A673 (cell line): ENCODE measurements around the gene SLC5A1. TPM values are rescaled to one million over a fixed set of nuclear protein-coding genes. Genes with fewer than 3 reads are reported as not detected.

ENCODE experiments used
- BruUV-seq: library from RNA; stranded (reverse); fragments of 400-500 nt; replicated peaks from 2 replicates; lab custom pipeline; 2021; lab: Mats Ljungman, UMichigan
- CTCF ChIA-PET: fragments of 300-600 bp; sonication (Branson Sonifier 250); formaldehyde crosslinking; loops from one replicate; lab custom pipeline; 2022; ENCODE audit warnings: antibody characterized with exemption; lab: Charles Lee
- POLR2A ChIA-PET: fragments of 300-600 bp; sonication (Branson Sonifier 250); formaldehyde crosslinking; loops from one replicate; lab custom pipeline; 2022; ENCODE audit warnings: antibody characterized with exemption; ENCODE audit not compliant: low non-redundant PET; lab: Charles Lee
- DNase-seq: peaks from one replicate; pipeline ENCODE4 v3.0.0-alpha.2; 2015; ENCODE audit warnings: low spot score
- H3K27ac ChIP-seq: fragments of 200-600 bp; sonication (generic); 2 replicates; pipeline ENCODE4 v1.5.1; 2016; ENCODE audit warnings: mixed run types, low read depth, mild to moderate bottlenecking, mixed read lengths, antibody characterized with exemption, low read length; ENCODE audit not compliant: poor library complexity, severe bottlenecking
- H3K27me3 ChIP-seq: fragments of 200-600 bp; sonication (generic); replicated peaks from 2 replicates; pipeline ENCODE4 v1.6.1; 2017; ENCODE audit warnings: mixed run types, low read depth, mild to moderate bottlenecking, mixed read lengths, antibody characterized with exemption, low read length; ENCODE audit not compliant: insufficient read depth, poor library complexity
- H3K36me3 ChIP-seq: fragments of 200-600 bp; sonication (generic); 2 replicates; pipeline ENCODE4 v1.6.1; 2016; ENCODE audit warnings: mixed run types, mild to moderate bottlenecking, mixed read lengths, antibody characterized with exemption, low read length; ENCODE audit not compliant: insufficient read depth, poor library complexity, severe bottlenecking
- H3K4me1 ChIP-seq: fragments of 200-600 bp; sonication (generic); 2 replicates; pipeline ENCODE4 v1.6.1; 2017; ENCODE audit warnings: mixed run types, mild to moderate bottlenecking, mixed read lengths, antibody characterized with exemption, low read length; ENCODE audit not compliant: insufficient read depth, poor library complexity, severe bottlenecking
- H3K4me3 ChIP-seq: fragments of 200-600 bp; sonication (generic); 2 replicates; pipeline ENCODE4 v1.5.1; 2016; ENCODE audit warnings: low read depth, mixed run types, mild to moderate bottlenecking, mixed read lengths, low read length; ENCODE audit not compliant: poor library complexity, severe bottlenecking
- H3K9me3 ChIP-seq: fragments of 200-600 bp; sonication (generic); 2 replicates; pipeline ENCODE4 v1.6.1; 2016; ENCODE audit warnings: mixed run types, low read depth, mild to moderate bottlenecking, mixed read lengths, antibody characterized with exemption, low read length; ENCODE audit not compliant: poor library complexity, severe bottlenecking
- CTCF ChIP-seq: fragments of 300-800, 200-600 bp; sonication (generic); conservative IDR thresholded peaks from 2 replicates; pipeline ENCODE4 v1.5.1; 2017; ENCODE audit warnings: low read depth, mild to moderate bottlenecking, antibody characterized with exemption, low read length, moderate library complexity, mixed read lengths
- EZH2 ChIP-seq: fragments of 200-600 bp; sonication (generic); IDR thresholded peaks from 2 replicates; pipeline ENCODE4 v1.6.1; 2017; ENCODE audit warnings: borderline replicate concordance, low read depth, mild to moderate bottlenecking, mixed read lengths, antibody characterized with exemption, low read length; ENCODE audit not compliant: poor library complexity, severe bottlenecking
- intact Hi-C: fragments of 100-400 bp; cut with micrococcal nuclease; formaldehyde crosslinking; loops from one replicate; pipeline ENCODE4 v1.10.0; 2022; ENCODE audit not compliant: unreplicated experiment
- total RNA-seq: library from RNA; stranded (reverse); gene quantifications from 2 replicates; pipeline ENCODE4 v1.2.3, GENCODE V29; 2021

The SLC5A1 gene
- total RNA-seq, 1 experiment from 2014 or later: not detected

- H3K36me3 ChIP-seq: no peaks in the 10 kb centered on the region
- intact Hi-C loops: no loop called here
- no TSS peak for BruUV-seq
- no peak overlapping the region for H3K27ac ChIP-seq
- peaks cover 1% of the 10 kb centered on the region for H3K27me3 ChIP-seq
- POLR2A ChIA-PET: no interaction called here
- TF ChIP-seq EZH2 (no peak), CTCF (no peak)
- CTCF ChIA-PET: no interaction called here
- no peak overlapping the region for H3K4me3 ChIP-seq
- H3K9me3 ChIP-seq: no peaks in the 10 kb centered on the region
- no peak for DNase-seq
- H3K4me1 ChIP-seq: no peaks in the 10 kb centered on the region
These were observed 16.4 kb downstream of the SLC5A1 start for GRCh38 chr22:32059426-32059825.

GRCh38 chr22:32063701-32064100 lies 20.6 kb downstream of the SLC5A1 start:
- BruUV-seq: no TSS peak
- no peak overlapping the region for H3K27ac ChIP-seq
- CTCF ChIA-PET: no interaction called here

GRCh38 chr22:32066820-32067219 lies 23.8 kb downstream of the SLC5A1 start:
- Histone ChIP-seq H3K9me3 (no peaks in the 10 kb centered on the region), H3K36me3 (no peaks in the 10 kb centered on the region), H3K27me3 (peaks cover 26% of the 10 kb centered on the region), H3K4me1 (no peaks in the 10 kb centered on the region), H3K4me3 (no peak overlapping the region), H3K27ac (no peak overlapping the region)
- no TSS peak for BruUV-seq
- ChIA-PET CTCF (no interaction called here), POLR2A (no interaction called here)
- intact Hi-C loops: no loop called here
- TF ChIP-seq CTCF (no peak), EZH2 (no peak)
- DNase-seq: no peak

More at GRCh38 chr22:32063701-32064100, 20.6 kb downstream of the SLC5A1 start:
- no peak for DNase-seq
- intact Hi-C loops: no loop called here
- no peak overlapping the region for H3K4me3 ChIP-seq
- no peaks in the 10 kb centered on the region for H3K9me3 ChIP-seq
- H3K36me3 ChIP-seq: no peaks in the 10 kb centered on the region
- peaks cover 22% of the 10 kb centered on the region for H3K27me3 ChIP-seq
- POLR2A ChIA-PET: no interaction called here
- no peaks in the 10 kb centered on the region for H3K4me1 ChIP-seq
- TF ChIP-seq EZH2 (no peak), CTCF (no peak)
